HEK293 (cell line): ENCODE data around the gene NMNAT2.

Experiments used
- CTCF ChIA-PET: fragments of 350-600 bp; formaldehyde crosslinking; extraction: SDS; loops from one replicate; lab custom pipeline; 2021; ENCODE audit warnings: antibody characterized with exemption; lab: Yijun Ruan, JAX
- POLR2A ChIA-PET: fragments of 300-600 bp; formaldehyde crosslinking; extraction: SDS; loops from one replicate; lab custom pipeline; 2020; ENCODE audit warnings: antibody characterized with exemption, inconsistent platforms; lab: Yijun Ruan, JAX
- H3K27ac ChIP-seq: fragments of 200-500 bp; sonication (Bioruptor generic); 2 replicates; pipeline ENCODE4 v1.5.1; 2014; ENCODE audit warnings: low read depth, low read length, control low read depth, inconsistent platforms; ENCODE audit errors: extremely low read depth
- H3K36me3 ChIP-seq, 2 experiments: fragments of 200-500 bp in 1 of 2; sonication (Bioruptor generic) in 1 of 2; 1 replicate in 1 of 2; 2 replicates in 1 of 2; pipeline ENCODE4 v1.5.1; 2014 to 2017; ENCODE audit warnings: inconsistent platforms in 2 of 2, low read length in 2 of 2; ENCODE audit not compliant: control insufficient read depth in 2 of 2, insufficient read depth in 1 of 2
- H3K4me1 ChIP-seq: fragments of 200-500 bp; sonication (Bioruptor generic); 2 replicates; pipeline ENCODE4 v1.5.1; 2014; ENCODE audit warnings: mild to moderate bottlenecking, low read length, inconsistent platforms; ENCODE audit not compliant: control insufficient read depth, insufficient read depth
- H3K4me3 ChIP-seq: 2 replicates; pipeline ENCODE4 v1.5.1; 2011; ENCODE audit warnings: low read depth, mild to moderate bottlenecking, control low read depth, low read length, moderate library complexity
- H3K9me3 ChIP-seq: fragments of 200-500 bp; sonication (Bioruptor generic); 2 replicates; pipeline ENCODE4 v1.5.1; 2014; ENCODE audit warnings: low read depth, low read length, inconsistent platforms; ENCODE audit not compliant: control insufficient read depth, insufficient read depth
- EGR2 ChIP-seq: fragments of 450-650 bp; formaldehyde crosslinking; IDR thresholded peaks from 2 replicates; pipeline ENCODE4 v1.5.1; 2016; ENCODE audit warnings: low read depth, missing biosample characterization, missing genetic modification characterization
- FEZF1 ChIP-seq: fragments of 450-650 bp; formaldehyde crosslinking; IDR thresholded peaks from 2 replicates; pipeline ENCODE4 v1.5.1; 2016; ENCODE audit warnings: missing biosample characterization, missing genetic modification characterization
- SETDB1 ChIP-seq: IDR thresholded peaks from one replicate; pipeline ENCODE4 v1.6.1; 2017; ENCODE audit warnings: mild to moderate bottlenecking, low read length, moderate library complexity, mixed read lengths; ENCODE audit not compliant: insufficient read length
- ZNF292 ChIP-seq: fragments of 450-650 bp; formaldehyde crosslinking; IDR thresholded peaks from 2 replicates; pipeline ENCODE4 v1.5.1; 2016; ENCODE audit warnings: low read depth, missing biosample characterization, missing genetic modification characterization, borderline replicate concordance
- ZNF335 ChIP-seq: fragments of 450-650 bp; formaldehyde crosslinking; conservative IDR thresholded peaks from 2 replicates; pipeline ENCODE4 v1.5.1; 2016; ENCODE audit warnings: missing biosample characterization, missing genetic modification characterization
- ZNF350 ChIP-seq: fragments of 450-650 bp; formaldehyde crosslinking; IDR thresholded peaks from 2 replicates; pipeline ENCODE4 v1.5.0; 2017; ENCODE audit warnings: missing biosample characterization, mild to moderate bottlenecking, missing genetic modification characterization
- ZNF394 ChIP-seq: fragments of 450-650 bp; formaldehyde crosslinking; IDR thresholded peaks from 2 replicates; pipeline ENCODE4 v1.5.1; 2016; ENCODE audit warnings: missing biosample characterization, missing genetic modification characterization, mild to moderate bottlenecking, moderate library complexity, borderline replicate concordance
- ZNF521 ChIP-seq: fragments of 450-650 bp; formaldehyde crosslinking; IDR thresholded peaks from 2 replicates; pipeline ENCODE4 v1.5.1; 2017; ENCODE audit warnings: missing biosample characterization, mild to moderate bottlenecking, missing genetic modification characterization
- ZNF544 ChIP-seq: fragments of 450-650 bp; formaldehyde crosslinking; IDR thresholded peaks from 2 replicates; pipeline ENCODE4 v1.5.0; 2017; ENCODE audit warnings: missing biosample characterization, missing genetic modification characterization
- ZNF660 ChIP-seq: fragments of 450-650 bp; IDR thresholded peaks from 2 replicates; pipeline ENCODE4 v1.5.1; 2018; ENCODE audit warnings: missing biosample characterization, mild to moderate bottlenecking, missing genetic modification characterization
- ZNF76 ChIP-seq: fragments of 450-650 bp; formaldehyde crosslinking; IDR thresholded peaks from 2 replicates; pipeline ENCODE4; 2016; ENCODE audit warnings: low read depth, missing biosample characterization, missing genetic modification characterization, borderline replicate concordance
- ZSCAN23 ChIP-seq: fragments of 450-650 bp; formaldehyde crosslinking; IDR thresholded peaks from 2 replicates; pipeline ENCODE4 v1.5.1; 2016; ENCODE audit warnings: missing biosample characterization, missing genetic modification characterization
- ZSCAN30 ChIP-seq: fragments of 450-650 bp; IDR thresholded peaks from 2 replicates; pipeline ENCODE4 v1.5.1; 2018; ENCODE audit warnings: missing biosample characterization, mild to moderate bottlenecking, missing genetic modification characterization, moderate library complexity
- TF ChIP-seq, protein P1 (sequence below): fragments of 450-650 bp; formaldehyde crosslinking; IDR thresholded peaks from 2 replicates; pipeline ENCODE4 v1.5.1; 2016; ENCODE audit warnings: missing biosample characterization, missing genetic modification characterization
- TF ChIP-seq, protein P2 (sequence below): fragments of 450-650 bp; formaldehyde crosslinking; IDR thresholded peaks from 2 replicates; pipeline ENCODE4 v1.5.1; 2016; ENCODE audit warnings: missing biosample characterization, missing genetic modification characterization
- TF ChIP-seq, protein P3 (sequence below): fragments of 450-650 bp; IDR thresholded peaks from 2 replicates; pipeline ENCODE4 v1.5.1; 2018; ENCODE audit warnings: missing biosample characterization, mild to moderate bottlenecking, missing genetic modification characterization
- TF ChIP-seq, protein P4 (sequence below): fragments of 450-650 bp; formaldehyde crosslinking; IDR thresholded peaks from 2 replicates; pipeline ENCODE4 v1.5.1; 2016; ENCODE audit warnings: missing biosample characterization, missing genetic modification characterization

NMNAT2 gene

DNA sequence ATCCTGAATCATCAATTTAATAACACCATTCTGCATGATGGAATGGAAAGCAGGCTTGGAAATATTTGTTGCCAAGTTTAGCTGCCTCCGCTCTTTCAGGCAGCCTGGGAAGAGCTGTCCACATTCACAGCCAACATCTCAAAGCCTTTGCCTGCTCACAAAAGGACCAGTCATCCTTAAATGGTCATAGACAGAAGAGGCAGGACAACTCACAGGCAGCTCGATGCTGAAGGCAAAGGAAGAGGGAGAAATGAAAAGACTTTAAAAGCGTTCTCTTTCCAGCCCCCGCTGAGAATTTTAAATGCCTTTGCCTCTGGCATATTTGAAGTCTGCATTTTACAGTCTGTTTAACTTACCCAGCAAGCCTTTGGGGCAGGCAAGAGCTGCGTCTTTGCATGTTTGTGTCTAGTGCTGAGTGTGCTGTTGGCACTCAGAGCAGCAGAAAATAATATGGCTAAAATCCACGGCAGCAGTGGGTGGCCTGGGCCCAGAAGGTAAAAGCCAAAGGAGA lies 68.9 kb downstream of the NMNAT2 start:
- CTCF ChIA-PET = no interaction called here
- H3K4me1 ChIP-seq = no peaks in the 10 kb centered on the region
- no peaks in the 10 kb centered on the region for H3K9me3 ChIP-seq
- no peak overlapping the region for H3K4me3 ChIP-seq
- H3K27ac ChIP-seq = no peak overlapping the region
- TF ChIP-seq ZSCAN23 (tag by site-specific recombination) = no peak
- no peak for TF ChIP-seq ZNF394 (tag by site-specific recombination)
- TF ChIP-seq, protein P1, sequence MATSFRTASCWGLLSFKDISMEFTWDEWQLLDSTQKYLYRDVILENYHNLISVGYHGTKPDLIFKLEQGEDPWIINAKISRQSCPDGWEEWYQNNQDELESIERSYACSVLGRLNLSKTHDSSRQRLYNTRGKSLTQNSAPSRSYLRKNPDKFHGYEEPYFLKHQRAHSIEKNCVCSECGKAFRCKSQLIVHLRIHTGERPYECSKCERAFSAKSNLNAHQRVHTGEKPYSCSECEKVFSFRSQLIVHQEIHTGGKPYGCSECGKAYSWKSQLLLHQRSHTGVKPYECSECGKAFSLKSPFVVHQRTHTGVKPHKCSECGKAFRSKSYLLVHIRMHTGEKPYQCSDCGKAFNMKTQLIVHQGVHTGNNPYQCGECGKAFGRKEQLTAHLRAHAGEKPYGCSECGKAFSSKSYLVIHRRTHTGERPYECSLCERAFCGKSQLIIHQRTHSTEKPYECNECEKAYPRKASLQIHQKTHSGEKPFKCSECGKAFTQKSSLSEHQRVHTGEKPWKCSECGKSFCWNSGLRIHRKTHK (tag by site-specific recombination) = no peak
- TF ChIP-seq, protein P2, sequence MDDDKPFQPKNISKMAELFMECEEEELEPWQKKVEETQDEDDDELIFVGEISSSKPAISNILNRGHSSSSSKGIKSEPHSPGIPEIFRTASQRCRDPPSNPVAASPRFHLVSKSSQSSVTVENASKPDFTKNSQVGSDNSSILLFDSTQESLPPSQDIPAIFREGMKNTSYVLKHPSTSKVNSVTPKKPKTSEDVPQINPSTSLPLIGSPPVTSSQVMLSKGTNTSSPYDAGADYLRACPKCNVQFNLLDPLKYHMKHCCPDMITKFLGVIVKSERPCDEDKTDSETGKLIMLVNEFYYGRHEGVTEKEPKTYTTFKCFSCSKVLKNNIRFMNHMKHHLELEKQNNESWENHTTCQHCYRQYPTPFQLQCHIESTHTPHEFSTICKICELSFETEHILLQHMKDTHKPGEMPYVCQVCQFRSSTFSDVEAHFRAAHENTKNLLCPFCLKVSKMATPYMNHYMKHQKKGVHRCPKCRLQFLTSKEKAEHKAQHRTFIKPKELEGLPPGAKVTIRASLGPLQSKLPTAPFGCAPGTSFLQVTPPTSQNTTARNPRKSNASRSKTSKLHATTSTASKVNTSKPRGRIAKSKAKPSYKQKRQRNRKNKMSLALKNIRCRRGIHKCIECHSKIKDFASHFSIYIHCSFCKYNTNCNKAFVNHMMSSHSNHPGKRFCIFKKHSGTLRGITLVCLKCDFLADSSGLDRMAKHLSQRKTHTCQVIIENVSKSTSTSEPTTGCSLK = no peak
- TF ChIP-seq ZNF350 = no peak
- TF ChIP-seq, protein P3, sequence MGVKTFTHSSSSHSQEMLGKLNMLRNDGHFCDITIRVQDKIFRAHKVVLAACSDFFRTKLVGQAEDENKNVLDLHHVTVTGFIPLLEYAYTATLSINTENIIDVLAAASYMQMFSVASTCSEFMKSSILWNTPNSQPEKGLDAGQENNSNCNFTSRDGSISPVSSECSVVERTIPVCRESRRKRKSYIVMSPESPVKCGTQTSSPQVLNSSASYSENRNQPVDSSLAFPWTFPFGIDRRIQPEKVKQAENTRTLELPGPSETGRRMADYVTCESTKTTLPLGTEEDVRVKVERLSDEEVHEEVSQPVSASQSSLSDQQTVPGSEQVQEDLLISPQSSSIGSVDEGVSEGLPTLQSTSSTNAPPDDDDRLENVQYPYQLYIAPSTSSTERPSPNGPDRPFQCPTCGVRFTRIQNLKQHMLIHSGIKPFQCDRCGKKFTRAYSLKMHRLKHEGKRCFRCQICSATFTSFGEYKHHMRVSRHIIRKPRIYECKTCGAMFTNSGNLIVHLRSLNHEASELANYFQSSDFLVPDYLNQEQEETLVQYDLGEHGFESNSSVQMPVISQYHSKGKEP = peak; percentile 49; the same call in 1 of the 2 replicates
- TF ChIP-seq ZSCAN30 (tag by site-specific recombination) = peak; percentile 16; the same call in 1 of the 2 replicates
- TF ChIP-seq ZNF292 (tag by site-specific recombination) = no peak
- no peak for TF ChIP-seq SETDB1
- TF ChIP-seq ZNF660 (tag by site-specific recombination) = 0 out of 2 replicates have a peak, but pooled peaks have one; percentile 23
- TF ChIP-seq ZNF521 = no peak
- no peak for TF ChIP-seq ZNF76 (tag by site-specific recombination)
- peak; percentile 73 for TF ChIP-seq FEZF1 (tag by site-specific recombination)
- TF ChIP-seq, protein P4, sequence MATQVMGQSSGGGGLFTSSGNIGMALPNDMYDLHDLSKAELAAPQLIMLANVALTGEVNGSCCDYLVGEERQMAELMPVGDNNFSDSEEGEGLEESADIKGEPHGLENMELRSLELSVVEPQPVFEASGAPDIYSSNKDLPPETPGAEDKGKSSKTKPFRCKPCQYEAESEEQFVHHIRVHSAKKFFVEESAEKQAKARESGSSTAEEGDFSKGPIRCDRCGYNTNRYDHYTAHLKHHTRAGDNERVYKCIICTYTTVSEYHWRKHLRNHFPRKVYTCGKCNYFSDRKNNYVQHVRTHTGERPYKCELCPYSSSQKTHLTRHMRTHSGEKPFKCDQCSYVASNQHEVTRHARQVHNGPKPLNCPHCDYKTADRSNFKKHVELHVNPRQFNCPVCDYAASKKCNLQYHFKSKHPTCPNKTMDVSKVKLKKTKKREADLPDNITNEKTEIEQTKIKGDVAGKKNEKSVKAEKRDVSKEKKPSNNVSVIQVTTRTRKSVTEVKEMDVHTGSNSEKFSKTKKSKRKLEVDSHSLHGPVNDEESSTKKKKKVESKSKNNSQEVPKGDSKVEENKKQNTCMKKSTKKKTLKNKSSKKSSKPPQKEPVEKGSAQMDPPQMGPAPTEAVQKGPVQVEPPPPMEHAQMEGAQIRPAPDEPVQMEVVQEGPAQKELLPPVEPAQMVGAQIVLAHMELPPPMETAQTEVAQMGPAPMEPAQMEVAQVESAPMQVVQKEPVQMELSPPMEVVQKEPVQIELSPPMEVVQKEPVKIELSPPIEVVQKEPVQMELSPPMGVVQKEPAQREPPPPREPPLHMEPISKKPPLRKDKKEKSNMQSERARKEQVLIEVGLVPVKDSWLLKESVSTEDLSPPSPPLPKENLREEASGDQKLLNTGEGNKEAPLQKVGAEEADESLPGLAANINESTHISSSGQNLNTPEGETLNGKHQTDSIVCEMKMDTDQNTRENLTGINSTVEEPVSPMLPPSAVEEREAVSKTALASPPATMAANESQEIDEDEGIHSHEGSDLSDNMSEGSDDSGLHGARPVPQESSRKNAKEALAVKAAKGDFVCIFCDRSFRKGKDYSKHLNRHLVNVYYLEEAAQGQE = no peak
- no peak for TF ChIP-seq ZNF544 (tag by site-specific recombination)
- TF ChIP-seq ZNF335 = peak; percentile 47; the same call in 1 of the 2 replicates
- TF ChIP-seq EGR2 = no peak
- no peaks in the 10 kb centered on the region for H3K36me3 ChIP-seq
- POLR2A ChIA-PET = interaction anchor here (0.6 kb wide), 1 partner anchor 322 kb away, joined by 5 read pairs; no protein-coding TSS in a partner anchor
